GM12892 (cell line): ENCODE data around the gene CEP112.

Experiments
- POLR2A ChIP-seq: IDR thresholded peaks from 2 replicates; pipeline ENCODE4 v1.6.1; 2011; ENCODE audit warnings: low read depth, low read length, control low read depth
- POLR2AphosphoS5 ChIP-seq: IDR thresholded peaks from 2 replicates; pipeline ENCODE4 v1.6.1; 2011; ENCODE audit warnings: low read depth, low read length, control low read depth

- TF ChIP-seq POLR2A (no peak), POLR2AphosphoS5 (no peak)
Measured at GRCh38 chr17:65655706-65656105, 536.2 kb downstream of the CEP112 start.
